NB4 (cell line): ENCODE data around the gene SRGAP1.

Experiments used
- DNase-seq: peaks from one replicate; pipeline ENCODE4 v3.0.0; 2010; ENCODE audit warnings: low read depth
- H3K4me3 ChIP-seq: one replicate; pipeline ENCODE4 v1.5.1; 2011; ENCODE audit warnings: mild to moderate bottlenecking, low read depth, low read length, moderate library complexity
- CTCF ChIP-seq: IDR thresholded peaks from one replicate; pipeline ENCODE4 v1.5.1; 2012; ENCODE audit warnings: low read depth, low read length
- MAX ChIP-seq: IDR thresholded peaks from 2 replicates; pipeline ENCODE4 v1.6.1; 2011; ENCODE audit warnings: low read depth, low read length
- MYC ChIP-seq: IDR thresholded peaks from 2 replicates; pipeline ENCODE4 v1.6.1; 2011; ENCODE audit warnings: low read depth, low read length
- POLR2A ChIP-seq: IDR thresholded peaks from 2 replicates; pipeline ENCODE4 v1.6.1; 2011; ENCODE audit warnings: mild to moderate bottlenecking; ENCODE audit not compliant: insufficient read length; ENCODE audit errors: extremely low read depth

SRGAP1 gene

DNA sequence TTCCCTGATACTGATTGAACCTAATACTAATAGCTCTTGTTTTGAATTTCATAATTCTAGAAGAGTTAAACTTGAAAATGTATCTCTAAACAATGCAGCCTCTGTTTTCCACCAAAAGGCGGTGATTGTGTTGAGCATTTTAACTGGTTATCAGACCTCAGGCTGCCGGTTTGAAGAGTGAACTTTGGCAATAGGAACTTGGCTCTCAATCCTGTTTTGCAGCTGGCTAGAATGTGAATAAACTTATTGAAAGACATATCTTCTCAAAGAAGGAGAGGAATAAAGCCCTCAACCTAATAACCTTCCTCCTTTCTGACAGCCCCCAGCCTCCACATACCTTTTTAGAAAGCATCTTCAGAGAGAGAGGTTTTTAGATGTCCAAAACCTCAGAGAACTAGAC lies 105.4 kb downstream of the SRGAP1 start:
- TF ChIP-seq MYC (no peak), MAX (no peak), POLR2A (no peak), CTCF (no peak)

DNA sequence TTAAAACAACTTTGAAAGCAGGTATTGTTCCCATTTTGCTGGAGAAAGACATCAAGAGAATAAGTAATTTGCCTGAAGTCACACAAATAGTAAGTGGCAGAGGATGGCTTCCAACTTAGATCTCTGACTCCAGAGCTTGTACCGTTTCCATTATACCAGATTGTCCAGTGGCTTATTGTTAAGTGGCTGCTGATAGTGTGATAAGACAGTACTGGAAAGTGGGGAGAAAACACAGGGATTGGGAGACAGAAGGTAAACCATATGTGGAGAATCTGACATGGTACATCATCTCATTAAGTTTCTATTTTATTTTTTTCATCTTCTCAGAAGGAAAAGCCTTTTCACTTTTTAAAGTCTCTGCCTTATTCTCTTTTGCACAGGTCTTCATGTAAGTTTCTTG lies 108.5 kb downstream of the SRGAP1 start:
- TF ChIP-seq CTCF = no peak
- no peak overlapping the region for H3K4me3 ChIP-seq
- DNase-seq = no peak

More for the DNA sequence above, 105.4 kb downstream of the SRGAP1 start:
- H3K4me3 ChIP-seq = no peak overlapping the region
- DNase-seq = no peak

DNA sequence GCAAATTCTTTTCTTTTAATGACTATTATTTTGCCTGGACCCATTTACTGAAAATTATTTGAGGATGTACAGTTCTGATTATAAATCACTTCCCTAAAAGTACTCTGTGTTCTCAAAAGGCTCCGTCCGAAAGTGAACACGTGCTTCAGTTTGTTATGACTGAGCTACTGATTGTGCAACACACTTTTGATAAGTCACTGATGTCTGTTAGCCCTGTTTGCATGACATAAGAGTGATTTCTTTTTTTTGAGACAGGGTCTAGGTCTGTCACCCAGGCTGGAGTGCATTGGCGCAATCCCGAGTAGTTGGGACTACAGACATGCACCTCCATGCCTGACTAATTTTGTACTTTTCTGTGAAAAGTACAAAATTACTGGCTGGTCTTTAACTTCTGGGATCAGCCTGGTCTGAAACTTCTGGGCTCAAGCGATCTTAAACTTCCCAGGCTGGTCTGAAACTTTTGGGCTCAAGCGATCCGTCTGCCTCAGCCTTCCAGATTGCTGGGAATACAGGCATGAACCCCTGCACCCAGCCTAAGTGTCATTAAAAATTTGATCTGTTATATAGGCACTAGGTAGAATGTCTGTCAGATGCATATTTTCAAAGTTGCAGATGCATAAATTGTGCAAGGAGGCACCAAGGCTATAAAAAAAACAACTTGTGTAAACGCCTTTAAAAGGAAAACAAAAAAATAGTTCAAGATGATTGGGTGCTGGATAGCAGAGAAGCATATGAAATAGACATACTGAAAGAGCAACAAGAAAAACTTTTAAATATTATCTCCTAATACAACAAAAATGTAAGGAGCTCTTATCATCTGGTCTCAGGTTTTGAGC lies 111.5 kb downstream of the SRGAP1 start:
- DNase-seq = peak; percentile 79
- TF ChIP-seq POLR2A = no peak
- peak; percentile 95 for TF ChIP-seq MYC
- peak; percentile 99 for TF ChIP-seq MAX
- no peak overlapping the region for H3K4me3 ChIP-seq

DNA sequence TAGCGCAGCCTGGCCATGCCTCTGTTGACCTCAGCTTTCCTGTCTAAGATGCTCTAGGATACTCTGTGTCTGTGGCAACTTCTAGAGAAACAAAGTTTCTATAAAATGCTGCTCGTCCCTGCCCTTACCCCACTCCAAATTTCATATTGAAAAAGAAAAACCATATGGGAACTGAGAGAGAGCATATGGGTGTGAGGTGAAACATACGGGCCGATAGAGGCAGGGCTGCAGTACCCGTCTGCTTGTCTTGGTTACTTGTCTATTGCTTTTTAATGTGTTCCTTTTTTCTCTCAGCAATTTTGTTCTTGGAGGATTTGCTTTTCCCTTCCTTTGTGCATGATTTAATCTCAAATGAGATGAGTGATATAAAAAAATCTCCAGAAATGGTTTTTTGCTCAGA lies 113.0 kb downstream of the SRGAP1 start:
- no peak overlapping the region for H3K4me3 ChIP-seq
- DNase-seq = no peak
- TF ChIP-seq CTCF (no peak), MAX (no peak), MYC (no peak), POLR2A (no peak)

DNA sequence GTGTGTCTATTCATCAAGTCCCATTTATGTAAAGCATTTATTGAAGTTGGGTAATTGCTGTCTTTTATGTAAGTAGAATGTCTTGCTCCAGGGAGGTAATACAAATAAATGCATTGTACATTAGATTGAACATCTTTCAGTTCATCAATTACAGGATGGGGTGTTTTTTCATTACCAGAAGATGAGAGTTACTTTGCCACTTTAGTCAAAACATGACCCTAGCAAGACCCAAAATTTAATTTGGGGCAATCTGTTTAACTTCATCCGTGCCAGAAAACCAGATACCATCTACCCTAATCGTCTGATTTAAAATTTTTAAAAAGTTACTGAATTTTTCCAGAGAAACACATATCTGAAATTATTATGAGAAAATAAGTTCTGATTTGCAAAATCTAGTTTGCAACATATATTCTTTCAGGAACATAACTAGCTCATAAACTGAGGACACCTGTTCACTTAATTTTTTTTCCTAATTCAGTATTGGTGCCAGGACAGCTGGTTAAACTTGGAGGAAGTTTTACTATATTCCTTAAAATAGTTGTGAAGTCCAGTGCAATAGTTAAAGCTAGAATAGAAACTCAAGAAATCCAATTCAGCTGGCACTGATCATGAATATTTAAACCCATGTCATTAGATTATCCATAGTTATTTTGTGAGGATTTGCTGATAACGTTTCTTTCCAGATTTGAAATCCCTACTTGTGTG lies 114.5 kb downstream of the SRGAP1 start:
- no peak overlapping the region for H3K4me3 ChIP-seq
- no peak for TF ChIP-seq MYC
- TF ChIP-seq CTCF = no peak
- TF ChIP-seq MAX = no peak
- no peak for TF ChIP-seq POLR2A
- DNase-seq = no peak

DNA sequence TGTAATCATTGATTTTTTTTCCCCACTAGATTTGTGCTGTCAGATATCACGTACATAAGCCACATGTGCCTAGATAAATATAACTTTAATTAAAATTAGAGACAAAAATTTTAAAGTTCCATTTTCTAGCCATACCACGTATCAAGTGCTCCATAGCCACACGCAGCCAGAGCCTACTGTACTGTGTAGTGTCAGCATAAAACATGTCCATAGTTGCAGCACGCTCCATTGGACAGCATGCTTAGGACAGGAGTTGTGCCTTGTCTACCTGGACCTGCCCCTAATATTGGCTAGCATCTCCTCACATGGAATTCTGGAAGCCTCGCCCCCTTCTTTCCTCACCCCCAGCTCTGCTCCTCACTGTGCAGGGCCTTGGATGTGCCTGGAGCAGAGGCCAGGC lies 116.5 kb downstream of the SRGAP1 start:
- no peak overlapping the region for H3K4me3 ChIP-seq
- DNase-seq = no peak
- TF ChIP-seq CTCF (no peak), POLR2A (no peak), MYC (no peak), MAX (no peak)
